ENCODE results near the gene APOA1.

APOA1 gene

GRCh38 chr11:116833491-116833815 is 4.0 kb downstream of the APOA1 start:
- no peak for DNase-seq

GRCh38 chr11:116832350-116833290 is 4.8 kb downstream of the APOA1 start:
- DNase-seq, result peak; percentile 83

GRCh38 chr11:116831790-116832349 is 5.6 kb downstream of the APOA1 start:
- no peak for DNase-seq

- no peak for DNase-seq
These were observed 7.1 kb downstream of the APOA1 start for GRCh38 chr11:116830184-116830912.

- DNase-seq, result peak; percentile 17
These were observed 7.8 kb downstream of the APOA1 start, which contains the start of gene APOC3 for GRCh38 chr11:116829525-116830183. Gene APOC3 (plus strand): TSS chr11:116829907. CDS start chr11:116830583, 676 bp downstream.

GRCh38 chr11:116828632-116829524 is 8.5 kb downstream of the APOA1 start:
- no peak for DNase-seq

GRCh38 chr11:116827461-116827860 is 10.0 kb downstream of the APOA1 start:
- DNase-seq, result no peak

- no peak for DNase-seq
These were observed 10.5 kb downstream of the APOA1 start for GRCh38 chr11:116826751-116827431.

- DNase-seq, result no peak
These were observed 11.3 kb downstream of the APOA1 start for GRCh38 chr11:116825854-116826750.

GRCh38 chr11:116825434-116825833 is 12.0 kb downstream of the APOA1 start:
- DNase-seq, result no peak

- DNase-seq, result no peak
These were observed 14.2 kb downstream of the APOA1 start, which contains the start of gene APOA4 for GRCh38 chr11:116823031-116823843. Gene APOA4 (minus strand): TSS chr11:116823304. CDS start chr11:116823191, 113 bp downstream.

GRCh38 chr11:116822575-116822974 is 14.8 kb downstream of the APOA1 start:
- no peak for DNase-seq

- no peak for DNase-seq
These were observed 16.1 kb downstream of the APOA1 start for GRCh38 chr11:116821050-116821918.

- DNase-seq, result no peak
These were observed 18.4 kb downstream of the APOA1 start for GRCh38 chr11:116819049-116819448.

- DNase-seq, result no peak
These were observed 22.9 kb downstream of the APOA1 start for GRCh38 chr11:116814502-116814901.

GRCh38 chr11:116813781-116814471 is 23.5 kb downstream of the APOA1 start:
- DNase-seq, result no peak

GRCh38 chr11:116813170-116813569 is 24.3 kb downstream of the APOA1 start:
- DNase-seq, result no peak

GRCh38 chr11:116812109-116812508 is 25.3 kb downstream of the APOA1 start:
- DNase-seq, result no peak
